Gastrocnemius medialis (tissue), 4 donors: Measurements from ENCODE around the gene SMIM10.

Source experiments
- POLR2A ChIP-seq, 2 donors: fragments of 450-650 bp; IDR thresholded peaks; one replicate each; pipeline ENCODE4 v1.6.1; 2017; ENCODE audit warnings: antibody characterized with exemption in 2 of 2, mild to moderate bottlenecking in 2 of 2, moderate library complexity in 2 of 2
- TF ChIP-seq, protein P1 (sequence below), 5 experiments: fragments of 450-650 bp in 3 of 5; fragments of 200-600 bp in 2 of 5; sonication (generic) in 2 of 5; IDR thresholded peaks in 4 of 5; conservative IDR thresholded peaks in 1 of 5; 1 replicate in 4 of 5; 2 replicates in 1 of 5; pipeline ENCODE4 v1.5.1; 2016 to 2019; ENCODE audit warnings: antibody characterized with exemption in 5 of 5, mild to moderate bottlenecking in 3 of 5, moderate library complexity in 3 of 5

DNA sequence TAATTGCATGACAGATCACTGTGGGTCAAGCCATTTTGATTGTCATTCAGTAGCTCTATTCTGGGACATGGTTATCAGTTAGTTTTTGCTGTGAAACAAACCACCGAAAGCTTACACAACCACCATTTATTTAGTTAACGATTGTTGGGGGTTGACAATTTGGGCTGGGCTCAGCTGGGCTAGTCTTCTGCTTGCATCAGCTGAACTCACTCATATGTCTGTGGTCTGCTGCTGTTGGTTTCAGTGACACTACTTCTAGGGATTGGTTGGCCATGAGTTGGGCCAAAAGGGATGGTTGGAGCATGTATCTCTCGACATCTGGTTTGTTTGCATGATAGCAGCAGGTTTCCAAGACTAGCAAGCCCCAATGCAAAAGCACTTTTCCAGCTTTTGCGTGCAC lies 5.3 kb upstream of the SMIM10 start:
- TF ChIP-seq, protein P1, sequence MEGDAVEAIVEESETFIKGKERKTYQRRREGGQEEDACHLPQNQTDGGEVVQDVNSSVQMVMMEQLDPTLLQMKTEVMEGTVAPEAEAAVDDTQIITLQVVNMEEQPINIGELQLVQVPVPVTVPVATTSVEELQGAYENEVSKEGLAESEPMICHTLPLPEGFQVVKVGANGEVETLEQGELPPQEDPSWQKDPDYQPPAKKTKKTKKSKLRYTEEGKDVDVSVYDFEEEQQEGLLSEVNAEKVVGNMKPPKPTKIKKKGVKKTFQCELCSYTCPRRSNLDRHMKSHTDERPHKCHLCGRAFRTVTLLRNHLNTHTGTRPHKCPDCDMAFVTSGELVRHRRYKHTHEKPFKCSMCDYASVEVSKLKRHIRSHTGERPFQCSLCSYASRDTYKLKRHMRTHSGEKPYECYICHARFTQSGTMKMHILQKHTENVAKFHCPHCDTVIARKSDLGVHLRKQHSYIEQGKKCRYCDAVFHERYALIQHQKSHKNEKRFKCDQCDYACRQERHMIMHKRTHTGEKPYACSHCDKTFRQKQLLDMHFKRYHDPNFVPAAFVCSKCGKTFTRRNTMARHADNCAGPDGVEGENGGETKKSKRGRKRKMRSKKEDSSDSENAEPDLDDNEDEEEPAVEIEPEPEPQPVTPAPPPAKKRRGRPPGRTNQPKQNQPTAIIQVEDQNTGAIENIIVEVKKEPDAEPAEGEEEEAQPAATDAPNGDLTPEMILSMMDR (IDR thresholded peaks at IDR 0.05 in 4 of 5, conservative IDR thresholded peaks at IDR 0.05 in 1 of 5), result no peak
- no peak for TF ChIP-seq POLR2A (IDR thresholded peaks at IDR 0.05)
